ENCODE measurements around the gene CCR5. TPM values are rescaled to one million over a fixed set of nuclear protein-coding genes. Genes with fewer than 3 reads are reported as not detected.

Gene CCR5
- total RNA-seq, 3 donors from 2014 or later (not counting 1 experiment from before 2014, with no cell fraction given), result 0.59 to 7.6 (median 1.0) TPM

DNA sequence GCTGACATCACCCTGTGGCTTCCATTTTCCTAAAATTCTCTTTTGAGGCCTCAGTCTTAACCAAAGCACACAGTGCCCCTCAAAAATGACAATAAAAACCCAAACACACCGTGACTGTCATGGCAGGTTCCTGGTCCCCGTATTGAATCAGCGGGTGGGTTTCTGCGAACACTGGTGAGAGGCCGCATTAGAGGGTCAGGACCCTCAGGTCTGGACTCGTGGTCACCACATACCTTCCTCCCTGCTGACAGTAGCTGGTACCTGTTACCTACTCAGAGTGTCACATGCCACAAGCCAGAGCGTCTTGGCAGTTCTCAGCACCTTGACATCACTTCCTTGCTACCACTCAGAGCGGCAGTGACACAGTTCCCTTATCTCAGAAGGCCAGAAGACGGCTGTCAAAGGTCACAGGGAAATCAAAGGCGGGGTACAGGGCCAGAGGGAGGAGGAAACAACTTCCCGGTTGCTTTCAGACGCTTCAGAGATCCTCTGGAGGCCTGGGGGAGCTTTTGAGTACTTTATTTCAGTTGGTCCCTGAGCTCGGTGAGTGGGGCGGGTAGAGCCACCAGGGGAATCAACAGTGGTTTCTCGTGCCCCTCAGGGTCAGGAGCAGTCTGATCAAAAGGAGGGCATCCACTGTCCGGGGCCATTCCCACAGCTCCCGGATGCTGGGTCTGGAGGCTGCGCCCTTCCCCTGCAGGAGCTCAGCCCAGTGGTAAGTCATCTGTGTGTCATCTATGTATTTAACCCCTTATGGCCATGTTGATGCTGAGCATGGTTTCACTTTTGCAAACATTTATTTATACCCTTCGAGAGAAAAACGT is 36.3 kb downstream of the CCR5 start, which contains the start of the genes CCR5AS and CCRL2:
Gene CCR5AS (minus strand): TSS at position 279 of the 824 bp plus-strand sequence.
Gene CCRL2 (plus strand): TSS at position 472 of the 824 bp plus-strand sequence. CDS start 821 bp downstream, outside the sequence.
- intact Hi-C loops (cut with micrococcal nuclease), result no loop called here
- Histone ChIP-seq H3K27ac (ENCODE audit: low read length) (peak within 1 kb of the TSS; percentile 54), H3K4me1 (ENCODE audit: control insufficient read depth, insufficient read depth, low read length) (peaks cover 34% of the 10 kb centered on the region), H3K9me3 (ENCODE audit: control insufficient read depth, insufficient read depth, low read length) (no peaks in the 10 kb centered on the region), H3K36me3 (ENCODE audit: control insufficient read depth, insufficient read depth, low read length) (no peaks in the 10 kb centered on the region), H3K4me3 (ENCODE audit: low read length) (peak within 1 kb of the TSS; percentile 40), H3K27me3 (ENCODE audit: control insufficient read depth, insufficient read depth, low read length) (no peaks in the 10 kb centered on the region)
- Mint-ChIP-seq H3K27ac (peak within 1 kb of the TSS; percentile 87 to 92), H3K27me3 (ENCODE audit: low read depth in 2 of 2) (no peaks in the 10 kb centered on the region), H3K9me3 (no peaks in the 10 kb centered on the region), H3K4me1 (peaks cover 9 to 30% of the 10 kb centered on the region in 2 donors), H3K4me3 (peak within 1 kb of the TSS; percentile 83), H3K36me3 (no peaks in the 10 kb centered on the region)
- WGBS (ENCODE audit: insufficient coverage), result 26% methylated on average over 20 of the region's 20 CpGs
- peak; percentile 82 to 84 (median 83) for ATAC-seq
- TF ChIP-seq, protein P1, sequence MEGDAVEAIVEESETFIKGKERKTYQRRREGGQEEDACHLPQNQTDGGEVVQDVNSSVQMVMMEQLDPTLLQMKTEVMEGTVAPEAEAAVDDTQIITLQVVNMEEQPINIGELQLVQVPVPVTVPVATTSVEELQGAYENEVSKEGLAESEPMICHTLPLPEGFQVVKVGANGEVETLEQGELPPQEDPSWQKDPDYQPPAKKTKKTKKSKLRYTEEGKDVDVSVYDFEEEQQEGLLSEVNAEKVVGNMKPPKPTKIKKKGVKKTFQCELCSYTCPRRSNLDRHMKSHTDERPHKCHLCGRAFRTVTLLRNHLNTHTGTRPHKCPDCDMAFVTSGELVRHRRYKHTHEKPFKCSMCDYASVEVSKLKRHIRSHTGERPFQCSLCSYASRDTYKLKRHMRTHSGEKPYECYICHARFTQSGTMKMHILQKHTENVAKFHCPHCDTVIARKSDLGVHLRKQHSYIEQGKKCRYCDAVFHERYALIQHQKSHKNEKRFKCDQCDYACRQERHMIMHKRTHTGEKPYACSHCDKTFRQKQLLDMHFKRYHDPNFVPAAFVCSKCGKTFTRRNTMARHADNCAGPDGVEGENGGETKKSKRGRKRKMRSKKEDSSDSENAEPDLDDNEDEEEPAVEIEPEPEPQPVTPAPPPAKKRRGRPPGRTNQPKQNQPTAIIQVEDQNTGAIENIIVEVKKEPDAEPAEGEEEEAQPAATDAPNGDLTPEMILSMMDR (IDR thresholded peaks at IDR 0.05), result no peak
- peak; percentile 36 to 74 for DNase-seq

DNA sequence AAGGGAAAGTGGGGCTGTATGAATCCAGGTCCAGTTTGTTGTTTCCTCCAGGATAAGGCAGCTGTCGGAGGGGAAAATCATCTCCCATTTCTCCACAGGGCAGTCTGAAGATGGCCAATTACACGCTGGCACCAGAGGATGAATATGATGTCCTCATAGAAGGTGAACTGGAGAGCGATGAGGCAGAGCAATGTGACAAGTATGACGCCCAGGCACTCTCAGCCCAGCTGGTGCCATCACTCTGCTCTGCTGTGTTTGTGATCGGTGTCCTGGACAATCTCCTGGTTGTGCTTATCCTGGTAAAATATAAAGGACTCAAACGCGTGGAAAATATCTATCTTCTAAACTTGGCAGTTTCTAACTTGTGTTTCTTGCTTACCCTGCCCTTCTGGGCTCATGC is 37.2 kb downstream of the CCR5 start:
- Mint-ChIP-seq H3K27me3 (ENCODE audit: low read depth in 2 of 2) (no peaks in the 10 kb centered on the region), H3K4me3 (peak overlapping the region; percentile 83), H3K4me1 (peaks cover 9 to 30% of the 10 kb centered on the region in 2 donors), H3K27ac (peak overlapping the region; percentile 87 to 92), H3K36me3 (no peaks in the 10 kb centered on the region), H3K9me3 (no peaks in the 10 kb centered on the region)
- no peaks in the 10 kb centered on the region for H3K9me3 ChIP-seq (ENCODE audit: control insufficient read depth, insufficient read depth, low read length)
- H3K36me3 ChIP-seq (ENCODE audit: control insufficient read depth, insufficient read depth, low read length), result no peaks in the 10 kb centered on the region
- TF ChIP-seq, protein P1 (IDR thresholded peaks at IDR 0.05), result no peak
- intact Hi-C loops (cut with micrococcal nuclease), result no loop called here
- ATAC-seq (no peak), DNase-seq (no peak)
- H3K4me3 ChIP-seq (ENCODE audit: low read length), result no peak overlapping the region
- peaks cover 34% of the 10 kb centered on the region for H3K4me1 ChIP-seq (ENCODE audit: control insufficient read depth, insufficient read depth, low read length)
- WGBS (ENCODE audit: insufficient coverage), result 92% methylated on average over 7 of the region's 7 CpGs
- no peak overlapping the region for H3K27ac ChIP-seq (ENCODE audit: low read length)
- H3K27me3 ChIP-seq (ENCODE audit: control insufficient read depth, insufficient read depth, low read length), result no peaks in the 10 kb centered on the region

DNA sequence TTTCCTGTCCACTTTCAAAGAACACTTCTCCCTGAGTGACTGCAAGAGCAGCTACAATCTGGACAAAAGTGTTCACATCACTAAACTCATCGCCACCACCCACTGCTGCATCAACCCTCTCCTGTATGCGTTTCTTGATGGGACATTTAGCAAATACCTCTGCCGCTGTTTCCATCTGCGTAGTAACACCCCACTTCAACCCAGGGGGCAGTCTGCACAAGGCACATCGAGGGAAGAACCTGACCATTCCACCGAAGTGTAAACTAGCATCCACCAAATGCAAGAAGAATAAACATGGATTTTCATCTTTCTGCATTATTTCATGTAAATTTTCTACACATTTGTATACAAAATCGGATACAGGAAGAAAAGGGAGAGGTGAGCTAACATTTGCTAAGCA is 38.1 kb downstream of the CCR5 start:
- H3K27me3 Mint-ChIP-seq (ENCODE audit: low read depth in 2 of 2), result no peaks in the 10 kb centered on the region
- no peaks in the 10 kb centered on the region for H3K36me3 Mint-ChIP-seq
- no peaks in the 10 kb centered on the region for H3K36me3 ChIP-seq (ENCODE audit: control insufficient read depth, insufficient read depth, low read length)
- peaks cover 9 to 30% of the 10 kb centered on the region in 2 donors for H3K4me1 Mint-ChIP-seq
- no peak for DNase-seq
- no peak overlapping the region for H3K27ac ChIP-seq (ENCODE audit: low read length)
- H3K27ac Mint-ChIP-seq, result no peak overlapping the region
- TF ChIP-seq, protein P1 (IDR thresholded peaks at IDR 0.05), result no peak
- peak overlapping the region; percentile 21 for H3K4me3 Mint-ChIP-seq
- H3K9me3 Mint-ChIP-seq, result no peaks in the 10 kb centered on the region
- H3K4me3 ChIP-seq (ENCODE audit: low read length), result no peak overlapping the region
- no peaks in the 10 kb centered on the region for H3K27me3 ChIP-seq (ENCODE audit: control insufficient read depth, insufficient read depth, low read length)
- intact Hi-C loops (cut with micrococcal nuclease), result no loop called here
- ATAC-seq, result no peak
- H3K9me3 ChIP-seq (ENCODE audit: control insufficient read depth, insufficient read depth, low read length), result no peaks in the 10 kb centered on the region
- H3K4me1 ChIP-seq (ENCODE audit: control insufficient read depth, insufficient read depth, low read length), result peaks cover 34% of the 10 kb centered on the region
- WGBS (ENCODE audit: insufficient coverage), result 97% methylated on average over 7 of the region's 7 CpGs
